H1 (cell line): Measurements from ENCODE around the gene SEMA3A.

Source experiments
- EP300 ChIP-seq, 2 experiments: IDR thresholded peaks; 1 replicate in 1 of 2; 2 replicates in 1 of 2; pipeline ENCODE4 v1.6.1; 2011 to 2012; ENCODE audit warnings: low read depth in 2 of 2, low read length in 2 of 2, mild to moderate bottlenecking in 2 of 2, borderline replicate concordance in 1 of 2, inconsistent platforms in 1 of 2, moderate library complexity in 1 of 2
- KDM1A ChIP-seq: fragments of 200-600, 300-600 bp; sonication (generic); IDR thresholded peaks from 2 replicates; pipeline ENCODE4 v1.7.1; 2016; ENCODE audit warnings: mild to moderate bottlenecking, low read length, borderline replicate concordance
- POLR2A ChIP-seq, 2 experiments: IDR thresholded peaks; 1 replicate in 1 of 2; 2 replicates in 1 of 2; pipeline ENCODE4 v1.6.1; 2011; ENCODE audit warnings: low read depth in 2 of 2, low read length in 2 of 2, mild to moderate bottlenecking in 2 of 2; ENCODE audit errors: control extremely low read depth in 1 of 2
- RFX5 ChIP-seq: IDR thresholded peaks from 2 replicates; pipeline ENCODE4 v1.6.1; 2011; ENCODE audit warnings: low read depth, low read length, improper control_type of control experiment, borderline replicate concordance
- SUZ12 ChIP-seq: fragments of 200-600 bp; sonication (generic); IDR thresholded peaks from 2 replicates; pipeline ENCODE4 v1.6.1; 2012; ENCODE audit warnings: mild to moderate bottlenecking, inconsistent platforms, low read length, moderate library complexity, mixed read lengths
- TAF1 ChIP-seq: IDR thresholded peaks from 2 replicates; pipeline ENCODE4 v1.6.1; 2011; ENCODE audit warnings: mild to moderate bottlenecking, low read depth, low read length
- ZNF274 ChIP-seq: IDR thresholded peaks from 2 replicates; pipeline ENCODE4 v1.7.0; 2012; ENCODE audit warnings: low read length, borderline replicate concordance; ENCODE audit errors: extremely low read depth
- TF ChIP-seq, protein P1 (sequence below), 3 experiments: IDR thresholded peaks; 1 replicate in 2 of 3; 2 replicates in 1 of 3; pipeline versions ENCODE4 v1.5.1 to v1.6.1; 2011; ENCODE audit warnings: low read length in 3 of 3, mild to moderate bottlenecking in 3 of 3, inconsistent platforms in 2 of 3, low read depth in 1 of 3, moderate library complexity in 1 of 3; ENCODE audit not compliant: insufficient read depth in 1 of 3; ENCODE audit errors: control extremely low read depth in 1 of 3
- TF ChIP-seq, protein P2 (sequence below): IDR thresholded peaks from 2 replicates; pipeline ENCODE4 v1.6.1; 2012; ENCODE audit warnings: inconsistent platforms

DNA sequence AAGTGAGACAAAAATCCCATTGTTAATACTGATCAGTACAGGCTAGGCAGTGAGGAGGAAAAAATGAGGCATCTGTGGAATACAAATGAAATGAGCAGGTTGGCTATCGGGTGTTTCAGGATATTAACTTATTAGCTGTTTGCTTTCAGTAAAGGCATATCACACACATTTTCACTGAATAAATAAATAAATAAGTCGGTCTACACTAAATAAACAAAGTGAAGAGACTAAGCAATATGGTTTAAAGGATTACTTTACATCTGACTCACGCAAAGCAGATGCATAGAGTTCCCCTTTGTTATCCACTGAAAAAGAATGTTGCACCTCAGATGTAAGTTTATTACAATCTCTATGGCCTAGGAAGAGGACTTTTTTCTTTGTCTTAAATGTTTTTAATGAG is 6.3 kb upstream of the SEMA3A start:
- TF ChIP-seq KDM1A = no peak
- TF ChIP-seq, protein P1, sequence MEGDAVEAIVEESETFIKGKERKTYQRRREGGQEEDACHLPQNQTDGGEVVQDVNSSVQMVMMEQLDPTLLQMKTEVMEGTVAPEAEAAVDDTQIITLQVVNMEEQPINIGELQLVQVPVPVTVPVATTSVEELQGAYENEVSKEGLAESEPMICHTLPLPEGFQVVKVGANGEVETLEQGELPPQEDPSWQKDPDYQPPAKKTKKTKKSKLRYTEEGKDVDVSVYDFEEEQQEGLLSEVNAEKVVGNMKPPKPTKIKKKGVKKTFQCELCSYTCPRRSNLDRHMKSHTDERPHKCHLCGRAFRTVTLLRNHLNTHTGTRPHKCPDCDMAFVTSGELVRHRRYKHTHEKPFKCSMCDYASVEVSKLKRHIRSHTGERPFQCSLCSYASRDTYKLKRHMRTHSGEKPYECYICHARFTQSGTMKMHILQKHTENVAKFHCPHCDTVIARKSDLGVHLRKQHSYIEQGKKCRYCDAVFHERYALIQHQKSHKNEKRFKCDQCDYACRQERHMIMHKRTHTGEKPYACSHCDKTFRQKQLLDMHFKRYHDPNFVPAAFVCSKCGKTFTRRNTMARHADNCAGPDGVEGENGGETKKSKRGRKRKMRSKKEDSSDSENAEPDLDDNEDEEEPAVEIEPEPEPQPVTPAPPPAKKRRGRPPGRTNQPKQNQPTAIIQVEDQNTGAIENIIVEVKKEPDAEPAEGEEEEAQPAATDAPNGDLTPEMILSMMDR (IDR thresholded peaks at IDR 0.05; ENCODE audit: control extremely low read depth in 1 of 3, insufficient read depth in 1 of 3, low read depth in 1 of 3, low read length in 3 of 3) = no peak
- TF ChIP-seq, protein P2, sequence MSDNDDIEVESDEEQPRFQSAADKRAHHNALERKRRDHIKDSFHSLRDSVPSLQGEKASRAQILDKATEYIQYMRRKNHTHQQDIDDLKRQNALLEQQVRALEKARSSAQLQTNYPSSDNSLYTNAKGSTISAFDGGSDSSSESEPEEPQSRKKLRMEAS = no peak
- TF ChIP-seq TAF1 = no peak
- no peak for TF ChIP-seq POLR2A (IDR thresholded peaks at IDR 0.05; ENCODE audit: control extremely low read depth in 1 of 2, low read depth in 2 of 2, low read length in 2 of 2)
- no peak for TF ChIP-seq RFX5
- TF ChIP-seq EP300 (IDR thresholded peaks at IDR 0.05; ENCODE audit: borderline replicate concordance in 1 of 2, low read depth in 2 of 2, low read length in 2 of 2) = no peak
- no peak for TF ChIP-seq SUZ12
- no peak for TF ChIP-seq ZNF274
